ENCODE measurements around the gene ZNF135.
A peak's percentile ranks its signal among the peaks of the same experiment; 100 is the strongest.

Gene ZNF135

DNA sequence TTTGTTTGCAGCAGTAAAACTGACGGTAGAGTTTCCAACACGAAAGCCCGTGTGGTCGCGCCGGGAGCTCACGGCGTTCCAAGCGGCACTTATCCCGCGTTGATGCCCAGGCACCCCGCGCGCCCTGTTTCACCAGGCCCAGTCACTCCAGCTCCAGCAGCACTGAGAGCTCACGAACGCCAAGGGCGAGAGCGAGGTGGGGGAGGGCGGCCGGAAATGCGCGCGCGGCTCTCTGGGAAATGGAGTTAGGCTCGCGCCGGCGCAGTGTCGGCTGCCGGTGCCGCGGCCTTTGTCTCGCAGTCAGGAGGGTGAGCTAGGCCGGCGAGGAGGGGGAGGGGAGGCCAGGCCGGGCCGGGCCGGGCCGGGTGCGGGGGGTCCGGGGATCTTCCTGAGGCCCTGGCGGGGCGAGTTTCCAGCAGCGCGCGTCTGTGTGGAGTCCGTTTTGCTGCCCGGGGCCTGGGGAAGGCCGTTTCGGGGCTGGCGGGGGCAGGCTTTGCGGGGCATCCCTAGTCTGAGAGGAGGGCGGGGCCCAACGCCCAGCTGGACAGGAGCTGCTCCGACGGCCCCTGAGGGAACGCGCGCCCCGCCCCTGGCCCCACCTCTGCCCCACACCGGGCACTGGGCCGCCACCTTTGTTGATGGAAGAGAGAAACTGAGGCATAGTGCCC is at the start of gene ZNF135:
TSS of gene ZNF135 (plus strand) at position 280 of the 668 bp plus-strand sequence. CDS start 721 bp downstream, outside the sequence.
- H3K27ac Mint-ChIP-seq (ENCODE audit: low read depth) = no peak within 1 kb of the TSS
- H3K36me3 Mint-ChIP-seq (ENCODE audit: insufficient read depth) = peaks cover 4% of the 10 kb centered on the region
- H3K27me3 Mint-ChIP-seq = peaks cover 22% of the 10 kb centered on the region
- H3K9me3 Mint-ChIP-seq = peaks cover 16% of the 10 kb centered on the region
- H3K4me3 Mint-ChIP-seq = peak within 1 kb of the TSS; percentile 54
- no peak for DNase-seq (ENCODE audit: low spot score in 2 of 2)
- no peaks in the 10 kb centered on the region for H3K4me1 Mint-ChIP-seq
- no peak for ATAC-seq (replicated peaks; ENCODE audit: extremely low read depth, poor library complexity, severe bottlenecking)

DNA sequence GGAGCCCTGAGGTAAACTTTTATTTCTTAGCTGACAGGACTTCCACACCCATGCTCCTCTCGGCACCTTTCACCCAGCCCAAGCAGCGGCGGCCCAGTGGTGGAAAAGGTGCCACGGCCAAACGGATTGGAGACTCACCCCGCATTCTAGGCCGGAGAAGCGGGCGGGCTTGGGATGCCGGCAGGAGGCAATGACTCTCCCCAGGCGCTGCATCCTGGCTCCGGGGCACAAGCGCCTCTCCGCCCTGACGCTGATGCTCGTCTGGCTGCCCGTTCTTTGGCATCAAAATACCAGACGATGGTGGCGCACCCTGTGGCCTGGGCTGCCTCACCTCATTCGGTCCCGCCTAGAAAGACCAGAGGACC is 49.8 kb upstream of the ZNF135 start:
- ATAC-seq (replicated peaks; ENCODE audit: extremely low read depth, poor library complexity, severe bottlenecking) (no peak), DNase-seq (ENCODE audit: low spot score in 2 of 2) (no peak)
- no peaks in the 10 kb centered on the region for H3K27me3 Mint-ChIP-seq
- H3K27ac Mint-ChIP-seq (ENCODE audit: low read depth) = no peak overlapping the region
- peaks cover 6% of the 10 kb centered on the region for H3K4me1 Mint-ChIP-seq
- peaks cover 40% of the 10 kb centered on the region for H3K9me3 Mint-ChIP-seq
- peaks cover 8% of the 10 kb centered on the region for H3K36me3 Mint-ChIP-seq (ENCODE audit: insufficient read depth)
- H3K4me3 Mint-ChIP-seq = no peak overlapping the region

DNA sequence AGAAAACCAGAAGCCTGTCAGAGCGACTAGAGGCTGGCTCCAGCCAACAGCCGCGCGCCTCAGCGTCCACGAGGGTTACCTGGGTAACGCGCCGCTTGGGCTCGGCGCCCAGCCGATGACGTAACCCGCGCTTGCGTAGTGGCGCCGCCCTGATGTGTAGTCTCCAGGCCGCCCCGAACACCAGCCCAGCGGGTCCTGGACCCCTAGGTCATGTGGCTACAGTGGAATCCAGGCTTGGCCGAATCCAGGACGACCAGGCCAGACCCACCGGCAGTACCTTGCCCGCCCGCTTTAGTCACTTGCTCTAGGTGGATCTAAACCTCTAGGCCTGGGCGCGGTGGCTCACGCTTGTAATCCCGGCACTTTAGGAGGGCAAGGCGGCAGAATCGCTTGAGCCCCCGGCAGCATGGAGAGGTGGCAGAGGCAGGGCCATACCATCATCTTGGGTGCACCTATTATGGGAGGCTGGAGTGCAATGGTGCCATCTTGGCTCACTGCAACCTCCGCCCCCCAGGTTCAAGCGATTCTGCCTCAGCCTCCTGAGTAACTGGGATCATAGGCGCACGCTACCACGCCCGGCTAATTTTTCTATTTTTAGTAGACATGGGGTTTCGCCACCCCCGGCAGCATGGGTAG is 49.3 kb upstream of the ZNF135 start:
- ATAC-seq (replicated peaks; ENCODE audit: extremely low read depth, poor library complexity, severe bottlenecking) (no peak), DNase-seq (ENCODE audit: low spot score in 2 of 2) (peak; percentile 15 to 20)
- peaks cover 1% of the 10 kb centered on the region for H3K4me1 Mint-ChIP-seq
- peaks cover 35% of the 10 kb centered on the region for H3K9me3 Mint-ChIP-seq
- H3K27ac Mint-ChIP-seq (ENCODE audit: low read depth) = no peak overlapping the region
- H3K36me3 Mint-ChIP-seq (ENCODE audit: insufficient read depth) = peaks cover 3% of the 10 kb centered on the region
- no peak overlapping the region for H3K4me3 Mint-ChIP-seq
- H3K27me3 Mint-ChIP-seq = no peaks in the 10 kb centered on the region

DNA sequence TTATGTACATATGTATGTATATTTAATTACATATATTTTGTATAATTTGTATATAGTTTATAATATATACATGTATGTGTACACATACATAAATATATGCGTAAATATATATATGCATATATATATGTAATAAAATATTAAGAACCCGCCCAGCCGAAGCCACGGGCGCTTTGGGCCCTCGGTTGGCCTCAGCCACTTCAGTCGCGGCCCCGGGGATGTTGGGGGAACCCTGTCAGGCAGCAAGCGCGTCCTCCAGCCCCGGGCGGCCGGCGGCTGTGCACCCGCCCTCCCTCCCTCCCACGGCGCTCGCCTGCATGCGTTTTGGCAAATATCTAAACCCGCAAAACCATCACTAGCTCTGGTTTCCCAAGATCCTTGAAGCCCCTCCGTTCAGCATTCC is 48.6 kb upstream of the ZNF135 start:
- H3K4me1 Mint-ChIP-seq = no peaks in the 10 kb centered on the region
- H3K9me3 Mint-ChIP-seq = peaks cover 33% of the 10 kb centered on the region
- no peak overlapping the region for H3K27ac Mint-ChIP-seq (ENCODE audit: low read depth)
- ATAC-seq (replicated peaks; ENCODE audit: extremely low read depth, poor library complexity, severe bottlenecking) (no peak), DNase-seq (ENCODE audit: low spot score in 2 of 2) (no peak)
- no peak overlapping the region for H3K4me3 Mint-ChIP-seq
- peaks cover 3% of the 10 kb centered on the region for H3K36me3 Mint-ChIP-seq (ENCODE audit: insufficient read depth)
- H3K27me3 Mint-ChIP-seq = no peaks in the 10 kb centered on the region

DNA sequence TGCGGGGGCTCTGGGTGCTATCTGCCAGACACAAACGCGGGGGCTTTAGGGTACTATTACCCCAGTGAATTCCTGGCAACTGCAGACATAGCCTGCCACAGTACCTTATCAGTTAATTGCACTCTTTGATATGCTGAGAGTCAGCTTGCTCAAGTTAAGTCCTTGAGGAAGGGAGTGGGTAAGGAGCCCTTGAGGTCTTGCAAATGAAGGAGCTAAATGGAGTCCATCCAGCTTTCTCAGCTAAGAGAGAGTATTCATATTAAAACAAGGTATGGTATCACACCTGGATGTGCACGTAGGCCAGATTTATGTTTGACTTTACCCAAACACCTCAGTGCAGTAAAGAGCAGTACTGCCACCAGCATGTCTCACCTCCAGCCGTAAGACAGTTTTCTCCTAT is 44.9 kb upstream of the ZNF135 start:
- Mint-ChIP-seq H3K9me3 (peaks cover 17% of the 10 kb centered on the region), H3K27me3 (peaks cover 6% of the 10 kb centered on the region), H3K36me3 (ENCODE audit: insufficient read depth) (peaks cover 3% of the 10 kb centered on the region), H3K4me1 (no peaks in the 10 kb centered on the region), H3K27ac (ENCODE audit: low read depth) (no peak overlapping the region), H3K4me3 (no peak overlapping the region)
- DNase-seq (ENCODE audit: low spot score in 2 of 2) (no peak), ATAC-seq (replicated peaks; ENCODE audit: extremely low read depth, poor library complexity, severe bottlenecking) (no peak)

DNA sequence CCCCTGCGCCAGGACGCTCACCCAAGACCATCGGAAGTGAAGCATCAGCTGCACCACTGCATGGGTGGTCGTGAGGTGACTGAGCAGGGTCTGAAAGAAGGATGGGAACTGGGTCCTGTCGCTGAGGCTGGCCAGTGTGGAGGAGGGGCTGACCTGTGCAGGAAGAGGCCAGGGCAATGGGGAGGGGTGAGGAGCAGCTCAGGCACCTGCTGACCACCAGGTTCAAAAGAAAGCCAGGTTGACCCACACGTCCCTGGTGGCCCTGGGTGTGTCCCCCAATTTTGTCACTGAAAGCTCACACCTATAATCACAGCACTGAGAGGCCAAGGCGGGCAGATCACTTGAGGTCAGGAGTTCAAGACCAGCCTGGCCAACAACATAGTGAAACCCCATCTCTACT is 39.0 kb upstream of the ZNF135 start:
- DNase-seq (ENCODE audit: low spot score in 2 of 2) (no peak), ATAC-seq (replicated peaks; ENCODE audit: extremely low read depth, poor library complexity, severe bottlenecking) (no peak)
- H3K9me3 Mint-ChIP-seq = peaks cover 12% of the 10 kb centered on the region
- no peak overlapping the region for H3K4me3 Mint-ChIP-seq
- H3K27me3 Mint-ChIP-seq = peaks cover 6% of the 10 kb centered on the region
- H3K36me3 Mint-ChIP-seq (ENCODE audit: insufficient read depth) = no peaks in the 10 kb centered on the region
- H3K27ac Mint-ChIP-seq (ENCODE audit: low read depth) = no peak overlapping the region
- H3K4me1 Mint-ChIP-seq = no peaks in the 10 kb centered on the region

DNA sequence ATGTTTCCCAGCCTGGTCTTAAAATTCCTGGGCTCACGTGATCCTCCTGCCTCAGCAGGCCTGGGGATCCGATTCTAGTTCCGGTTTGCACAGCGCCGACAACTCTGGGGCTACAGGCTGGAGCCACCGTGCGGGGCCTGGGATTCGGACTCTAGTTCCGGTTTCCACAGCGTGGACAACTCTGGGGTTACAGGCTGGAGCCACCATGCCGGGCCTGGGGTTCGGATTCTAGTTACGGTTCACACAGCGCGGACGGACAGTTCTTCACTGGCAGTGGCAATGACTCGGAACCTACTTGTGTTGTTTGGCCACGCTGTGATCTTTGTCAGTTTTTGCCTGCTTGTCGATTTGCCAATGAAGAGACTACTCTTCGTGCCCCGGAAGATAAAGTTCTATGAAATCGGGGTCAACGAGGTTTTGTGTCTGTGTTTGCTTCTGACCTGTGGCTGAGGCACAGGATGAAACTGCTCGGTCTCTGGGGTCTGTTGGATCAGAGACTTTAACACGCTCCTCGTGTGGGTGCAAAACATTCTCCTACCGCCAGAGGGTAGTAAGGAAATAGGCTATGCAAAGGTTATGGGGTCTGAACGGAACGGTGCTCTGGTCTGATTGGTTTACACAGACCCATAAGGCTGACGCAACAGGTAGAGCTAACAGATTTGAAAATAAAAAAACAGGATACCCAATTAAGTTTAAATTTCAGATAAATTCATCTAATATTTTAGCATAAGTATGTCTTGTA is 37.4 kb upstream of the ZNF135 start:
- Mint-ChIP-seq H3K9me3 (peaks cover 15% of the 10 kb centered on the region), H3K4me1 (no peaks in the 10 kb centered on the region), H3K4me3 (no peak overlapping the region), H3K27ac (ENCODE audit: low read depth) (no peak overlapping the region), H3K27me3 (no peaks in the 10 kb centered on the region), H3K36me3 (ENCODE audit: insufficient read depth) (no peaks in the 10 kb centered on the region)
- no peak for DNase-seq (ENCODE audit: low spot score in 2 of 2)
- no peak for ATAC-seq (replicated peaks; ENCODE audit: extremely low read depth, poor library complexity, severe bottlenecking)

DNA sequence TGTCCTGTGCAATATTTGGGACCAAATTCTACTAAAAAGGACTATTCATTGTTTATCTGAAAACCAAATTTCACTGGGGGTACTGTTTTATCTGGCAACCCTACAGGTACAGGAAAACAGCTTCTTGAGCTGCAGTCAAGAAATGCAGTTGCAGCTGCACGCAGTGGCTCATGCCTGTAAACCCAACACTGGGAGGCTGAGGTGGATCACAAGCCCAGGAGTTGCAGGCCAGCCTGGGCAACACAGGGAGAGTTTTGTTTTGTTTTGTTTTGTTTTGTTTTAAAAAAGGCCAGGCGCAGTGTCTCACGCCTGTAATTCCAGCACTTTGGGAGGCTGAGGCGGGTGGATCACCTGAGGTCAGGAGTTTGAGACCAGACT is 36.8 kb upstream of the ZNF135 start:
- H3K4me3 Mint-ChIP-seq = no peak overlapping the region
- no peaks in the 10 kb centered on the region for H3K4me1 Mint-ChIP-seq
- DNase-seq (ENCODE audit: low spot score in 2 of 2) = no peak
- no peaks in the 10 kb centered on the region for H3K27me3 Mint-ChIP-seq
- ATAC-seq (replicated peaks; ENCODE audit: extremely low read depth, poor library complexity, severe bottlenecking) = no peak
- H3K9me3 Mint-ChIP-seq = peaks cover 17% of the 10 kb centered on the region
- H3K36me3 Mint-ChIP-seq (ENCODE audit: insufficient read depth) = no peaks in the 10 kb centered on the region
- H3K27ac Mint-ChIP-seq (ENCODE audit: low read depth) = no peak overlapping the region

DNA sequence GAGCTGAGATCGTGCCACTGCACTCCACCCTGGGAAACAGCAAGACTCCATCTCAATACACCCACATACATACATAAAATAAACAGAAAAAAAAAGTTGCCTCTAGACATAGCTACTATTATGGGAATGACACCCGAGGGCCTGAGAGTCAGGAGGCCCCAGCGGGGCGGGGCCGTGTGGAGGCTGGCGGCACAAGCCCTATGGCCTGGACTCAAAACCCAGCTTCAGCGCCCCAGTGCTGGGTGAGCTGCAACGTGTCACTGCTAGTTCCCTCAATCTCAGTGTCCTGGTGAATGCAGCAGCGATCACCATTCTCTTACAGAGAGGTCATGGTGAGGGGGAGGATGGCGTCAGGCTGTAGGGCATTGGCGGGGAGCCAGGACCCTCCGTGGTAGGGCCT is 34.4 kb upstream of the ZNF135 start:
- Mint-ChIP-seq H3K4me3 (no peak overlapping the region), H3K9me3 (peaks cover 29% of the 10 kb centered on the region), H3K36me3 (ENCODE audit: insufficient read depth) (no peaks in the 10 kb centered on the region), H3K27me3 (no peaks in the 10 kb centered on the region), H3K27ac (ENCODE audit: low read depth) (no peak overlapping the region), H3K4me1 (no peaks in the 10 kb centered on the region)
- no peak for ATAC-seq (replicated peaks; ENCODE audit: extremely low read depth, poor library complexity, severe bottlenecking)
- DNase-seq (ENCODE audit: low spot score in 2 of 2) = no peak

DNA sequence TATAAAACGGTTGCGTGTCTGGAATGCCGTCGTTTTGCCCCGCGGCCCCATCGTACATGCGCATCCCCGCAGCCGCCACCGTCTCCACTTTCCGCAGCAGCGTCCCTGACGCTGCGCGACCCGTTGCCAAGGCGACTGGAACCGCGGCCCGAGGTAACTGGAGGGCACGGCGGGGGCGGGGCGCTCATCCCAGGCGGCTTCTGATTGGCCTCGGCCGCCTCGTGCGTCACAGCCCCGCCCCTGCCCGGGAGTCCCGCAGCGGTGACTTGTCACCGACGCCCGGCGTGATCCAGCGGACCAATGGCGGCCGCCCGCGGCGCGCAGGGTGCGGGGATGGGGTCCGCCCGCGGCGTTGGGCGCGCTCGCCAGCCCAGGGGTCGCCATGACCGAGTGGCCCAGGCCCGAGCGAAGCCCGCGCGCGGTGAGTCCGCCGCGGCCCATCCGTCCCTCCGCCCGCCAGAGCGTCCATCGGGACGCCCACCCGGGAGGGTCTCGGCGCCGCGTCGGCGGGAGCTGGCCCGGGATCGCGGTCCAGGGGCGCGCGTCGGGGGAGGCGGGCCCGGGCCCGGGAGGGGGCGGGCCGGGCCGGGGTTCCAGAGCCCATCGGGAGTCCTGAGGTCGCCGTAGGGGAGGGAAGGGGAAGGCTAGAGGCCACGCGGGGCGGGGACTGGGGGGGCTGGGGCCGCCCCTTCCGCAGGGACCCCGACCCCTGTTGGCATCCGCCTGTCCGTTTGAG is 25.2 kb upstream of the ZNF135 start, which contains the start of gene ZSCAN1:
TSS of gene ZSCAN1 (plus strand) at position 285 of the 736 bp plus-strand sequence. CDS start 3,812 bp downstream, outside the sequence.
- Mint-ChIP-seq H3K9me3 (peaks cover 32% of the 10 kb centered on the region), H3K27me3 (peaks cover 21% of the 10 kb centered on the region), H3K27ac (ENCODE audit: low read depth) (no peak within 1 kb of the TSS), H3K4me3 (no peak within 1 kb of the TSS), H3K36me3 (ENCODE audit: insufficient read depth) (no peaks in the 10 kb centered on the region), H3K4me1 (no peaks in the 10 kb centered on the region)
- no peak for DNase-seq (ENCODE audit: low spot score in 2 of 2)
- no peak for ATAC-seq (replicated peaks; ENCODE audit: extremely low read depth, poor library complexity, severe bottlenecking)

DNA sequence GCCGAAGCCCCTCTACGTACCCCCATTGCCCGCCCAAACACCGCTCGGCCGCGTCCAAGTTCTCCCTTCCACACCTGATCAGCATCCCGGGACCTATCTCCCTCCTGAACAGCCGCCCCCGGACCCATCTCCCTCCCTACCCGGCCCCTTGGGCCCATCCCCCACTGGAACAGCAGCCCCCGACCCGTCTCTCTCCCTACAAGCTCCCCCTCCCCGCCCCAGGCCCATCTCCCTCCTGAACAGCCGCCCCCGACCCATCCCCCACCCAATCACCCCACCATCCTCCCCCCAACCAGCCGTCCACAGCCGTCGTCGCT is 24.6 kb upstream of the ZNF135 start:
- Mint-ChIP-seq H3K4me3 (no peak overlapping the region), H3K27me3 (peaks cover 21% of the 10 kb centered on the region)

DNA sequence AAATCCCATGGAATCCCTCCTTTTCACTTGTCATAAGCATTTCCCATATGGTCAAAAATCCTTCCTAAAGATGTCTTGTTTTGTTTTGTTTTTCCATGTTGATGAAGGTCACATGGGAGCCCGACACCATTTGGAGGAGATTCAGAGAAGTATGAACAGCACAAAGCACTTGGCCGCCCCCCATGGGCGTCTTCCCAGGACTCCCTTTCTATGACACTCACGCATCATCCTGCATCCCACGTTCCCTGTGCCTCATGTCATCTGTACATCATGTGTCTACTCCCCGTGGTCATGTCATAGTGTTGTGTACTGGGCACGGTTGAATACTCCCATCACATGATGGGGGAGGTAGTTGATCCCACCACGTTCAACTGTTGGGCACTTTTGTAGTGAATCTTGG is 23.2 kb upstream of the ZNF135 start:
- no peak for DNase-seq (ENCODE audit: low spot score in 2 of 2)
- Mint-ChIP-seq H3K9me3 (peaks cover 27% of the 10 kb centered on the region), H3K27ac (ENCODE audit: low read depth) (no peak overlapping the region), H3K27me3 (peaks cover 21% of the 10 kb centered on the region), H3K36me3 (ENCODE audit: insufficient read depth) (no peaks in the 10 kb centered on the region), H3K4me3 (no peak overlapping the region), H3K4me1 (no peaks in the 10 kb centered on the region)
- no peak for ATAC-seq (replicated peaks; ENCODE audit: extremely low read depth, poor library complexity, severe bottlenecking)

More for the DNA sequence above, 24.6 kb upstream of the ZNF135 start:
- Mint-ChIP-seq H3K9me3 (peaks cover 29% of the 10 kb centered on the region), H3K4me1 (no peaks in the 10 kb centered on the region), H3K27ac (ENCODE audit: low read depth) (no peak overlapping the region), H3K36me3 (ENCODE audit: insufficient read depth) (no peaks in the 10 kb centered on the region)
- ATAC-seq (replicated peaks; ENCODE audit: extremely low read depth, poor library complexity, severe bottlenecking) = no peak
- no peak for DNase-seq (ENCODE audit: low spot score in 2 of 2)
